HL-60 (cell line): ENCODE results near the gene EARS2.

Experiments
- GABPA ChIP-seq: IDR thresholded peaks from 2 replicates; pipeline ENCODE4 v1.6.1; 2012; ENCODE audit warnings: low read depth
- POLR2AphosphoS5 ChIP-seq: IDR thresholded peaks from 2 replicates; pipeline ENCODE4 v1.6.1; 2012; ENCODE audit warnings: low read depth
- REST ChIP-seq: IDR thresholded peaks from 2 replicates; pipeline ENCODE4 v1.6.1; 2012; ENCODE audit warnings: low read depth; ENCODE audit not compliant: insufficient replicate concordance
- TF ChIP-seq, protein P1 (sequence below): IDR thresholded peaks from one replicate; pipeline ENCODE4 v1.5.1; 2011; ENCODE audit warnings: low read length, control low read depth, inconsistent platforms; ENCODE audit not compliant: insufficient read depth

GRCh38 chr16:23557779-23558702, 891 bp upstream of the EARS2 start:
- TF ChIP-seq, protein P1, sequence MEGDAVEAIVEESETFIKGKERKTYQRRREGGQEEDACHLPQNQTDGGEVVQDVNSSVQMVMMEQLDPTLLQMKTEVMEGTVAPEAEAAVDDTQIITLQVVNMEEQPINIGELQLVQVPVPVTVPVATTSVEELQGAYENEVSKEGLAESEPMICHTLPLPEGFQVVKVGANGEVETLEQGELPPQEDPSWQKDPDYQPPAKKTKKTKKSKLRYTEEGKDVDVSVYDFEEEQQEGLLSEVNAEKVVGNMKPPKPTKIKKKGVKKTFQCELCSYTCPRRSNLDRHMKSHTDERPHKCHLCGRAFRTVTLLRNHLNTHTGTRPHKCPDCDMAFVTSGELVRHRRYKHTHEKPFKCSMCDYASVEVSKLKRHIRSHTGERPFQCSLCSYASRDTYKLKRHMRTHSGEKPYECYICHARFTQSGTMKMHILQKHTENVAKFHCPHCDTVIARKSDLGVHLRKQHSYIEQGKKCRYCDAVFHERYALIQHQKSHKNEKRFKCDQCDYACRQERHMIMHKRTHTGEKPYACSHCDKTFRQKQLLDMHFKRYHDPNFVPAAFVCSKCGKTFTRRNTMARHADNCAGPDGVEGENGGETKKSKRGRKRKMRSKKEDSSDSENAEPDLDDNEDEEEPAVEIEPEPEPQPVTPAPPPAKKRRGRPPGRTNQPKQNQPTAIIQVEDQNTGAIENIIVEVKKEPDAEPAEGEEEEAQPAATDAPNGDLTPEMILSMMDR: no peak
- TF ChIP-seq REST (no peak), GABPA (no peak), POLR2AphosphoS5 (no peak)
